ENCODE data around the gene RETSAT.
"Not testable (repeated sequence)": the region's sequence is repeated elsewhere in the genome, so short reads cannot be mapped to it uniquely, and the experiment has no call there.

RETSAT gene

DNA sequence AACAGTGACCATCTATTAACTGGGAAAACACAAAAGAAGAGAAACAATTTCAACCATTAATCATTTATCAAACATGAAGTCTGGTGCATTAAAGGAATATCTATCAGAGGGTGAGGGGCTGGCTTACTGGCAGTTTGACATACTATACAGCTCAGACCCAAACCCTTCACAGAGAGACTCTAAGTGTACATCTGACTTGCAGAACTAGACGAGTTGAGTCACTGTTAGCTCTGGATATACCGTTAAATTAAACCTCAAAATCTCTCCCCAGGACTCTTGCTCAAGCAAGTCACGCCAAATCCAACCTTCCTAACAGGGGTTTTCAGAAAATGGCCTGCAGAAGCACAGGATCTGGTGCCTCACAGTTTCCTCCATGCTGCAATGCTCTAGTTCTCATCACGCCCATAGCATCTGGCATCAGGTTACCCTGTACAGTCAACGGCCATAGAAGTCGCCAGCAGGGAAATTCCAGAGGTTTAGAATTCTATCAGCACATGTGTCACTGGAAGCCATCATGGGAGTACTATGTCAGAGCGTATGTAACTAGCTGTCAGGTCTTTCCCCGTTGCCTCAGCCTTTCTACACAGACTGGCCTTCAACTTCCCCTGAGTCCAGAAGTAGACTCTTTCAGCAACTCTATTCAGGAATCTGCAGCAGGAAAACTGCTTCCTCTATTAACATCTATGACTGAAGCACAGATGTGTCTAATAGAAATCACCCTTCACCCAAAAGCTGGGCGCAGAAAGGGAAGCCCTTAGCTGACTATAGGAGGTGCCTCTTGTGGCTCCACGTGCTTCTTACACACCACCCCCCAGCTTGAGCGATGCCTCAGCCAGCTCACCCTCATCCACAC, 35.9 kb downstream of the RETSAT start:
- TF ChIP-seq, protein P1, sequence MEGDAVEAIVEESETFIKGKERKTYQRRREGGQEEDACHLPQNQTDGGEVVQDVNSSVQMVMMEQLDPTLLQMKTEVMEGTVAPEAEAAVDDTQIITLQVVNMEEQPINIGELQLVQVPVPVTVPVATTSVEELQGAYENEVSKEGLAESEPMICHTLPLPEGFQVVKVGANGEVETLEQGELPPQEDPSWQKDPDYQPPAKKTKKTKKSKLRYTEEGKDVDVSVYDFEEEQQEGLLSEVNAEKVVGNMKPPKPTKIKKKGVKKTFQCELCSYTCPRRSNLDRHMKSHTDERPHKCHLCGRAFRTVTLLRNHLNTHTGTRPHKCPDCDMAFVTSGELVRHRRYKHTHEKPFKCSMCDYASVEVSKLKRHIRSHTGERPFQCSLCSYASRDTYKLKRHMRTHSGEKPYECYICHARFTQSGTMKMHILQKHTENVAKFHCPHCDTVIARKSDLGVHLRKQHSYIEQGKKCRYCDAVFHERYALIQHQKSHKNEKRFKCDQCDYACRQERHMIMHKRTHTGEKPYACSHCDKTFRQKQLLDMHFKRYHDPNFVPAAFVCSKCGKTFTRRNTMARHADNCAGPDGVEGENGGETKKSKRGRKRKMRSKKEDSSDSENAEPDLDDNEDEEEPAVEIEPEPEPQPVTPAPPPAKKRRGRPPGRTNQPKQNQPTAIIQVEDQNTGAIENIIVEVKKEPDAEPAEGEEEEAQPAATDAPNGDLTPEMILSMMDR (IDR thresholded peaks at IDR 0.05), result no peak
- DNase-seq, result no peak
- no peaks in the 10 kb centered on the region for H3K9me3 Mint-ChIP-seq
- H3K4me1 Mint-ChIP-seq, result peaks cover 20% of the 10 kb centered on the region
- H3K4me3 Mint-ChIP-seq, result no peak overlapping the region
- H3K27me3 Mint-ChIP-seq (ENCODE audit: low read depth, poor library complexity), result no peaks in the 10 kb centered on the region
- peak overlapping the region; percentile 62 for H3K27ac Mint-ChIP-seq
- H3K36me3 Mint-ChIP-seq (ENCODE audit: low read depth), result peaks cover 72% of the 10 kb centered on the region

- not testable (repeated sequence) for H3K27me3 Mint-ChIP-seq (ENCODE audit: low read depth, poor library complexity); H3K27ac Mint-ChIP-seq; H3K9me3 Mint-ChIP-seq; H3K4me3 Mint-ChIP-seq; DNase-seq
- Mint-ChIP-seq H3K36me3 (ENCODE audit: low read depth) (peaks cover 48% of the 10 kb centered on the region), H3K4me1 (peaks cover 15% of the 10 kb centered on the region)
Measured at GRCh38 chr2:85315921-85316320, 38.4 kb downstream of the RETSAT start.

GRCh38 chr2:85314884-85315242, 39.5 kb downstream of the RETSAT start:
- H3K27ac Mint-ChIP-seq, result no peak overlapping the region
- no peak for DNase-seq
- TF ChIP-seq, protein P1 (IDR thresholded peaks at IDR 0.05), result no peak
- H3K36me3 Mint-ChIP-seq (ENCODE audit: low read depth), result peaks cover 44% of the 10 kb centered on the region
- H3K4me1 Mint-ChIP-seq, result peaks cover 20% of the 10 kb centered on the region
- no peaks in the 10 kb centered on the region for H3K9me3 Mint-ChIP-seq
- no peak overlapping the region for H3K4me3 Mint-ChIP-seq
- H3K27me3 Mint-ChIP-seq (ENCODE audit: low read depth, poor library complexity), result no peaks in the 10 kb centered on the region

DNA sequence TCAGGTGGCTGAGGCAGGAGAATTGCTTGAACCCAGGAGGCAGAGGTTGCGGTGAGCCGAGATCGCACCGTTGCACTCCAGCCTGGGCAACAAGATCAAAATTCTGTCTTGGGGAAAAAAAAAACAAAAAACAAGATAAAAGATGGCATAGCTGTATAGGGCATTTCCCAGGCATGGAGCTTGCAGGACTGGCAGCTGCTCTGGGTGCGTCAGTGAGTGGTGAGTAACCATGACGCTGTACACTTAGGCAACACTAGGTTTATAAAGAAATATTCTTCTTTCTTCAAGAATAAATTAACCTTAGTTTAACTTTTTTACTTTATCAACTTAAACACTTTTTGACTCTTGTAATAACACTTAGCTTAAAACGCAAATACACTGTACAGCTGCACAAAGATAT, 41.9 kb downstream of the RETSAT start:
- H3K9me3 Mint-ChIP-seq, result no peaks in the 10 kb centered on the region
- TF ChIP-seq, protein P1 (IDR thresholded peaks at IDR 0.05), result no peak
- no peak overlapping the region for H3K4me3 Mint-ChIP-seq
- H3K27ac Mint-ChIP-seq, result no peak overlapping the region
- H3K27me3 Mint-ChIP-seq (ENCODE audit: low read depth, poor library complexity), result no peaks in the 10 kb centered on the region
- H3K4me1 Mint-ChIP-seq, result peaks cover 26% of the 10 kb centered on the region
- H3K36me3 Mint-ChIP-seq (ENCODE audit: low read depth), result peaks cover 37% of the 10 kb centered on the region
- DNase-seq, result no peak

DNA sequence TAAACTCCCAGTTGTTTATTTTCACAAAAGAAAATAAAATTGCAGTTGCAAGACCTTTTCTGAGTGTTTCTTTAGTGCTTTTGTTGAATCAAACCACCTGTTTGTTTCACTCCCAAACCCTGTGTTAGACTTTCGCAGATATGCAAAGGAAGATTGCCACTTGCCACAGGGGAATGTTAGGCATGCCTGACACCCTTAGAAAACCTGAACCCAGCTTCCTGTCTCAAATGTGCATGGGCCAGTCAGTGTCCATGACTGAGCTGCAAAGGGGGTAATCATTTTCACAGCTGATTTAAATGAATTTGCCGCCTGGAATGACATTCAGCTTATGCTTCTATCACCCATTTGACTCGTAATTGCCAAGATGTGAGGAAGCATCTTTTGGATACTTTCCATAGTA, 44.0 kb downstream of the RETSAT start:
- H3K27me3 Mint-ChIP-seq (ENCODE audit: low read depth, poor library complexity), result no peaks in the 10 kb centered on the region
- peaks cover 37% of the 10 kb centered on the region for H3K4me1 Mint-ChIP-seq
- H3K27ac Mint-ChIP-seq, result peak overlapping the region; percentile 77
- H3K36me3 Mint-ChIP-seq (ENCODE audit: low read depth), result peaks cover 46% of the 10 kb centered on the region
- H3K4me3 Mint-ChIP-seq, result no peak overlapping the region
- DNase-seq, result no peak
- H3K9me3 Mint-ChIP-seq, result no peaks in the 10 kb centered on the region
- TF ChIP-seq, protein P1 (IDR thresholded peaks at IDR 0.05), result no peak

DNA sequence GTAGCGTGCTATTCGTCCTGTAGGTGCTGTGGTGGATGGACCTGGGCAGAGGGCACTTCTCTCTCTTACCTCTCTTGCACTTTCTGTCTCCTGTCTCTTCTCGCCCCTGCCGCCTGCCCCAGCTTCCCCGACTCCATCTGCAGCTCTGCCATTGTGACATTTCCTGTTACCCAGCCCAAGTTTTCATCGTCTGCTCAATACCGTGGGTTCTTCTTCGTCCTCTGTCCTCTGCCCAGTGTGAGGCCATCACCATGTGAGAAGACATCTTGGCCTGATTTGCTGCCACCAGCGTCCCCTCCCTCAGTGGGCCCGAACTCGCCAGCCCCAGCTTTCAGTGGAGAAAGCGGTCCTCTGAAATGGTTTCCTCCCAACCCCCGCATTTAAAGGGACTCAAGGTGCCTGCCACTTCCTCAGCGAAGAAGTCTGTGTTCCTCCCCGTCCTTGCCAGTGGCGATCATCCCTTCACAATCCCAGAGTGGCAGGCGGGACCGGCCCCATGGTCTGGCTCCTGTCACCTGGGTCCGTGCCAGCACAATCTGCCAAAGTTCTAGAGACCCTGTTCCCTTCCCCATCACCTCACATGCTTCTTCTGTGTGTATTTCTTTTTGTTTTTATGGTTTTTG, 44.5 kb downstream of the RETSAT start:
- Mint-ChIP-seq H3K4me3 (no peak overlapping the region), H3K27me3 (ENCODE audit: low read depth, poor library complexity) (no peaks in the 10 kb centered on the region), H3K4me1 (peaks cover 39% of the 10 kb centered on the region), H3K36me3 (ENCODE audit: low read depth) (peaks cover 49% of the 10 kb centered on the region), H3K27ac (peak overlapping the region; percentile 77), H3K9me3 (no peaks in the 10 kb centered on the region)
- TF ChIP-seq, protein P1 (IDR thresholded peaks at IDR 0.05), result no peak
- no peak for DNase-seq

Data from nephron progenitor cell (in vitro differentiated cells).